Neural progenitor cell (in vitro differentiated cells): ENCODE measurements around the gene STK24.

Source experiments
- CTCF ChIP-seq: fragments of 200-600 bp; sonication (generic); IDR thresholded peaks from 2 replicates; pipeline ENCODE4 v1.5.1; 2017; ENCODE audit warnings: antibody characterized with exemption, mild to moderate bottlenecking
- EZH2 ChIP-seq: fragments of 200-600 bp; sonication (generic); IDR thresholded peaks from 2 replicates; pipeline ENCODE4 v1.6.1; 2017; ENCODE audit warnings: antibody characterized with exemption, mild to moderate bottlenecking, moderate library complexity
- EZH2phosphoT487 ChIP-seq: fragments of 200-600 bp; sonication (generic); IDR thresholded peaks from 2 replicates; pipeline ENCODE4 v1.6.1; 2017; ENCODE audit warnings: antibody characterized with exemption

- TF ChIP-seq EZH2phosphoT487 (no peak), CTCF (no peak), EZH2 (no peak)
These were observed 46.0 kb upstream of the STK24 start for GRCh38 chr13:98622931-98623331.
